GM21515 (cell line): Measurements from ENCODE around the gene UGGT1.

ENCODE experiments used
- ATAC-seq: cut with Tn5 transposase; IDR thresholded peaks from one replicate; pipeline ENCODE4 v1.9.1; 2021; ENCODE audit not compliant: unreplicated experiment

UGGT1 gene

DNA sequence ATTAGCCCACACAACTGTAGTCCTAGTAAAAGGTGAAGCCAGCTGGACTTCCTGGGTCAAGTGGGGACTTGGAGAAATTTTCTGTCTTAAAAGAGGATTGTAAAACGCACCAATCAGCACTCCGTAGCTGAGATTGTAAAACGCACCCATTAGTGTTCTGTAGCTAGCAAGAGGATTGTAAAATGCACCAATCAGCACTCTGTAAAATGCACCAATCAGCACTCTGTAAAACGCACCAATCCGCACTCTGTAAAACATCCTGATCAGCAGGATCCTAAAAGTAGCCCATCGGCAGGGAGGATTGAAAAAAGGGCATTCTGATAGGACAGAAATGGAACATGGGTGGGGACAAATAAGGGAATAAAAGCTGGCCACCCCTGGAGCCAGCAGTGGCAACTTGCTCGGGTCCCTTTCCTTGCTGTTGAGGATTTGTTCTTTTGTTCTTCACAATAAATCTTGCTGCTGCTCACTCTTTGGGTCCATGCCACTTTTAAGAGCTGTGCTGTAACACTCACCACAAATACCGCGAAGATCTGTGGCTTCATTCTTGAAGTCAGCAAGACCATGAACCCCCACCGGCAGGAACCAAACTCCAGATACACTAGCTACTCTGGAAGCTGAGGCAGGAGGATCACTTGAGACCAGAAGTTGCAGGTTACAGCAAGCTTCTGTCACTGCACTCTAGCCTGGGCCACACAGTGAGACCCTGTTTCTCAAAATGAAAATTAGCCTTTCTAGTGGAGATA, 125.1 kb downstream of the UGGT1 start:
- no peak for ATAC-seq

DNA sequence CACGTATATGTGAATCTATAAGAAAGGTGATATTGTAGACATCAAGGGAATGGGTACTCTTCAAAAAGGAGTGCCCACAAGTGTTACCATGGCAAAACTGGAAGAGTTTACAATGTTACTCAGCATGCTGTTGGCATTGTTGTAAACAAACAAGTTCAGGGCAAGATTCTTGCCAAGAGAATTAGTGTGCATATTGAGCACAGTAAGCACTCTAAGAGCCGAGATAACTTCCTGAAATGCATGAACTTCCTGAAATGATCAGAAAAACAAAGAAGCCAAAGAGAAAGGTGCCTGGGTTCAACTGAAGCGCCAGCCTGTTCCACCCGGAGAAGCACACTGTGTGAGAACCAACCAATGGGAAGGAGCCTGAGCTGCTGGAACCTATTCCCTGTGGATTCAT, 126.7 kb downstream of the UGGT1 start:
- ATAC-seq = no peak

DNA sequence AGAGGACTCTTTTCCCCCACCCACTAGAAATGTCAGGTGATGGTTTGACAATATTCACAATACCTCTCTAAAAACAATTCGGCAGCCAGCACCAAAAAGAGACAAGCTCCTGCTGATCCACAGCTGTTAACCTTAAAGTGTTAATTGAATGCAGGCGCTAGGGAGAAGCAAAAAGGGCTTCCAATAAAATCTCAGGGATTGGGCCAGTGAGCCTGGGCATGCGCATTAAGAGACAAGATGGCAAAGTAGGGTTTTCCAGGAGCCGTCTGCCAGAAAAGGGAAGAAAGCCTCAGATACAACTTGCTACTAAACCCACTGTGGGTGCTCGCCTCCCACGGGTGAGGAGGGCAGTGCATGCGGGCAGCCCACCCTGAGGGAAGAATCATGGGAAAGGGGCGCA, 128.9 kb downstream of the UGGT1 start:
- ATAC-seq = no peak

DNA sequence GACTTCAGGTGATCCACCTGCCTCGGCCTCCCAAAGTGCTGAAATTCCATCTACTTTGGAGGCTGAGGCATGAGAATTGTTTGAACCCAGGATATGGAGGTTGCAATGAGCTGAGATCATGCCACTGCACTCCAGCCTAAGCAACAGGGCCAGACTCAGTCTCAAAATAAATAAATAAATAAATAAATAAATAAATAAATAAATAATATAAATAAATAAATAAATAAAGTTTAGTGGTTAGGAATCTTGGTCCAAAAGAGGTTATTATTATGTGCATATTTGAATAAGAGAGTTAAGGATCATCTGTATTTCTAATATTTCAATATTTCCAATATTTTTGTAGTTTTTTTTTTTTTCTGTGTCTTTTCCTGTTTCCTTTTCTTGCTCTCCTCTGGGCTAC, 136.9 kb downstream of the UGGT1 start:
- ATAC-seq = no peak

DNA sequence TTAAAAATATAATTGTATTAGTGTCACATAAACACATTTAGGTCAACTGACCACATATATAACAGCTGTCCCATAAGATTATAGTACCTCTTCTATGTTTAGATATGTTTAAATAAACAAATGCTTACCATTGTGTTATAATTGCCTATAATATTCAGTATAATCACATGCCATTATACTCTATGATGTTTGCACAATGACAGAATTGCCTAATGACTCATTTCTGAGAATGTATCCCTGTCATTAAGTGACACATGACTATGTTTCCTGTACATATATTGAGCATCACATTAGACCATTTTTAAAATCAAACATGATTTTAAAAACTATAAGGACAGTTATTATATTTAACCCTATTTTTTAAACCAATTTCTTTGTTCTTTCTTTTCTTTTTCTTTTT, 137.9 kb downstream of the UGGT1 start:
- ATAC-seq = no peak

DNA sequence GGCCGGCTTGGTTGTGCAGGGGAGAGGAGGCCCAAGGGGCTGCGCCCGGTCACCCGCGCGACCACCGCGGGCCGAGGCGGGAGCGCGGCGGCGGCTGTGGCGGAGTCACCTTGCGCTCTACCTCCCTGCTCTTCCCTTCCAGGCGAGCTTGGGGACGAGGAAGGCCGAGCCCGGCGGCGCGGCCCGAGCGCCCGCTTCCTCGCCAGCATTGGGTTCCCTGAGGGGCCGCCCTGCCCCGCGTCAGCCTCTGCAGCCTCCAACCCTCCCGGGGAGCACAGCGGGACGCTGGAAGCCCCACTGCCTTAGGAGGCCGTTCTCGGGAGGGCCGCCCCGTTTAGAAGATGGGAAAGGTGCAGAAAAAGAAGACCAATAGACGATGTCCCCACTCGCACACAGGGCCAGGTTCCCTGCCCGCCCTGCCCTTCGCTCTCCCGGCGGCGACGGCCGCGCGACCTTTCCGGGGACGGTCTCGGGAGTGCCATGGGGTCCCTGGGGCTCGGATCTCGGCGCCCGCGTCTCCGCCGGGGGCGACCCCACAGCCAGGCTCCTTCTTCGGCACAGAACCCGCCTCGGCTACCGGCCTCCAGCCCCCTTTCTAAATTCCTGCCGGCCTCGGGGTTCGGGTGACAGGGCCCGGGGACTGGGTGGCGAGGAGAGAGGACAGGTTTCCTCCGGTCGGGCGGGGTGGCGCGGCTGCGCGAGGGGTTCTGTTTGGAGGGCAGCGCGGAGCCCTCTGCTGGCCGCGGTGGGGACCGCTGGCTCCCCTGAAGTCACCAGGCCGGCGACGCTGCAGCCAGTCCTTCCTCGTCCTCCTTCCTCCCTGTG, 142.2 kb downstream of the UGGT1 start:
- peak; percentile 99 for ATAC-seq

DNA sequence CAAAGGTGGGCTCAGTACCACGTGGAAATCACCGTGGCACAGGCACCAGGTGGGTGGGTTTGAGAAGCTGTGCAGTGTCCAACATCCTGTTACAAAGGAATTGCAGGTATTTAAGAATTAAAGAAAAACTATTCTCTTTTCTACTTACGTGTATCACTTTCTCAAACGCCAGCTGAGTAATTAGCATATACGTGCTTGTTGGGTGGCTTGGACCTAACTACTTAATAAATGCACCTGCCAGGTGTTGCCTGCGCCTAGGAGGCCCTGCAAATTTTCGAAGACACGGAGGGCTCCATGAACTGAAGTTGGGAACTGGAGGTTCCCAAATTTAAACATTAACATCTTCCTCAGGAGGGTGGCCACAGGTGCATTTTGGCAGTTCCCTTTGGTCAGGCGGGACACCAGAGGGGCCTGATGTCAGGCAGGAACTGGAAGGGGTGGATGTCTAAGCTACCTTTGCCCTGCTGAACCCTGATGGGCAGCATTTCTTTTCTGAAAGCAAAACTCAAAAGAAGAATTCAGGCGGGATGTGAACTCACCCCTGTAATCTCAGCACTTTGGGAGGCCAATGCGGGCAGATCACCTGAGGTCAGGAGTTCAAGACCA, 142.9 kb downstream of the UGGT1 start:
- no peak for ATAC-seq

DNA sequence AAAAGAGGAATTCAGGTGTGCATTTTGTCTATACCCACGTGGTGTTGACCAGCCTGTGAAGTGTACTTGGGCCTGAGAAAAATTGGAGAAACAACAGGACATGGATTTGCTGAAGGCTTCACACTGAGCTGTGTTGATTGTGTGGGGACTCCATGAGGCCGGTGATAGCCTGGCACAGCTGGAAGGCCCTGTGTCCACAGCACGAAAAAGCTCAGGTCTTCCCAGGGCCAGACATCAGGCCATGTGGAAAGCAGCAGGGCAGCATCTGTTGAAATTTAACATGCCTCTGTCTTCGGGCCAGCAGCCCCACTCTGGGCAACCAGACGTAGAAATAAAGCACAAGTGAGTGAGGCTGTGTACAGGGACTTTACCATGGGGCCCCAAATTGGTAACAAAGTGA, 143.6 kb downstream of the UGGT1 start:
- no peak for ATAC-seq

DNA sequence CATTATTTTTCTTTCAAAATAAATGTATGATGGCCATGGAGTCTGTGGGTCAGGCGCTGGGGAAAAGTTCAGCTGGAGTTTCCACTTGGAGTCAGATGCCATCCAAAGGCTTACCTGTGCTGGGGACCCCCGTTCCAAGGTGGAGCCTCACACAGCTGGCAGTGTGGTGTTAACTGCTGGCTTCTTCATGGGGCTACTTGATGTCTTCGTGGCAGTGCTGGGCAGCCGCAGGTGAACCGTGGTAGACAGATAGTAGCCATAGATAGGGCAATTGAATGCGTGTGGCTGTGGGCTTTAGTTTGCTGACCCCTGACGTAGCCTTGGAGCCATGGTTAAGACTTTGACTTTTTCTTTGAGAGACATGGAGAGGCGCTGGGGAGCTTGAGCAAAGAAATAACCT, 144.6 kb downstream of the UGGT1 start:
- ATAC-seq = no peak

DNA sequence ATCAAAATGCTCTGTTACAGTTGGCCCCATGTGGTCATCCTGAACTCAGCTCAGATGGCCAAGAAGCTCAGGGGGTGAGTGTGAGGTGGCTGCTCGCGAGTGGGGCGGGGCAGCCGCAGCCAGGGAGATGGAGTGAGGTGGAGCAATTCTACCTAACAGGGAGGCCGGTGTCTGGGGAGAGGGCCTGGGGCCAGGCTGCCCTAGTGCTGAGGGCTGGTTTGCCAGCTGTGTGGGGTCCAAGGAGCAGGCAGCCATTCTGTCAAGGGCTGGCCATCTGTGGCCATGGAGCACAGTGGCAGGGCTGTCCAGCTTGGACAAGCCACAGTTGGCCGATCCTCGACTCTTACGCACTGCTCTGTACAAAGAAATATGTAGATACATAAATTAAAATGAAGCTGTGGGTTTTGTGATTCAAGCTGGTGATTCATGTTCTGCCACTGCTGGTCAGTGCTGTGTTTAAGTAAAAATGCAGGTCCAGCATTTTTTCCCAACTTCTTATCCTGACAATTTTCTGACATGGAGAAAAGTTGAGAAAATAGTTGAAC, 145.6 kb downstream of the UGGT1 start:
- ATAC-seq = no peak

DNA sequence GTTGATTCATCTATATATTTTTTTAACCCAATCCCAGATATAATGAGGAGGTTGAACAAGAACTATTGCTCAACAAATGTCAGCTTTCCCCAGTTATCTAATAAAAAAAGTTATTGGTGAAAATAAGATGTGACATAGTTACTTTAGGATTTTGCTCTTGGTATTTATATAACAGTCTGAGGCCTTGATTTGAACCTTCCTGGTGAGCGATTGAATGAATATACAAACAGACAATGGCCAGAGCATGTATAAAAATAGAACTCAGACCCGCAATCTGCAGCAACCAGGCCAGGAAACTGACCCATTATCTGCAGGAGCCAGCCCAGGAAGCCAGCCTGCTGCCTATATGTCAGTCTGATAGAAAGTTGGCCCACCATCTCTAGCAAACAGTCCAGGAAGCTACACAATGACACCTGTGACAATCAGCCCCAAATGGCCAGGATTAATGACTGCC, 146.1 kb downstream of the UGGT1 start:
- no peak for ATAC-seq

DNA sequence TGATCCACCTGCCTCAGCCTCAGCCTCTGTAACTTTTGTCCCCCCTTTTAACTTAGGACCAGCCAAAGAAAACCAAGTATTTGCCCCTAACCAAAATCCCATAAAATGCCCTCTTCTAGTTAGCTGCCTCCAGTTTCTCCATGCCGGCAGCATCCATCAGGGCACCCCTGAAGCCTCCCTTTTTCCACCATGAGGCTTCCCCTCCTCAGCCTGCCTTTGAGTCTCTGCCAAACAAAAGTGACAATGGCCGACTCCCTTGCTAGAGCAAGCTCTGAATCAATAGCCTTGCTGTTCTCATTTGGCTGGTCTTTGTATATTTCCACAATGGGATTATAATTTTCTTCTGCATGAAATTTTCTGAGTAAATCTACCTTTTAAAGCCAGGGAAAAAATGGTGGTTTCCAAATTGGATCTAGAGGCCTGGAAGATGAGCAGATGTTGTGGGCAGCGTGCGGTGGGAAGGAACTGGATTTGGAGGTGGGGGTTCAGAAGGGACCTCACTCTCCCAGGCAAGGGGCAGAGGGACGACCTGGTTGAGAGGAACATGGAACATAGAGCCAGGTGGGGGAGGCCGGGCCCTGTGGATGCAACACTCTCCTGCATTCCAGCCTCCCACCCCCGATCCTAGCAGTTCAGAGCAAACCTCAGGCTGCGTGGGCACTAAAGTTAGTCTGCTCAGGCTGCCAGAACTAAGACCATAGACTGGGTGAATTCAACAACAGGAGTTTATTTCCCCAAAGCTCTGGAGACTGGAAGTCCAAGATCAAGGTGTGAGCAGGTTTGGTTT, 147.1 kb downstream of the UGGT1 start:
- no peak for ATAC-seq

DNA sequence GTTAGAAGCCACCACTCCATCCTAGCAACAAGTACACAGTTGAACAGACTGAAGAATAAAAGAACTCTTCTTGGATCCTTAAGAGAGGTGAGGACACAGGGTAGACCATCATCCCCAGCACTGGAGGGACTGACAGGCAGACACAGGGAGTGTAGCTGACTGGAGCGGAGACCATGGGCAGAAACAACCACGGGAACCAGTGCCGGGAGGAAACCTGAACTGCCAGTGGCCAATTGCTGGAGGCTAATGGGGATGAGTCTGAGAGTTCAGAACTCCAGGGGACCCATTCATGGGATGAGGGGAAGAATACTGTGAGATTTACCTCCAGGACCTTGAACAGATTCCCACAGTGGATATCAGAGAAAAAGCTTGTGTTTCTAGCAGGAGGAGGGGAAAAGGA, 150.9 kb downstream of the UGGT1 start:
- no peak for ATAC-seq
